Measurements from ENCODE around the gene ZDHHC20. TPM values are rescaled to one million over a fixed set of nuclear protein-coding genes. Genes with fewer than 3 reads are reported as not detected.

ZDHHC20 gene
- total and polyA plus RNA-seq, 7 donors, result 4.1 to 16.9 (median 11.5) TPM

DNA sequence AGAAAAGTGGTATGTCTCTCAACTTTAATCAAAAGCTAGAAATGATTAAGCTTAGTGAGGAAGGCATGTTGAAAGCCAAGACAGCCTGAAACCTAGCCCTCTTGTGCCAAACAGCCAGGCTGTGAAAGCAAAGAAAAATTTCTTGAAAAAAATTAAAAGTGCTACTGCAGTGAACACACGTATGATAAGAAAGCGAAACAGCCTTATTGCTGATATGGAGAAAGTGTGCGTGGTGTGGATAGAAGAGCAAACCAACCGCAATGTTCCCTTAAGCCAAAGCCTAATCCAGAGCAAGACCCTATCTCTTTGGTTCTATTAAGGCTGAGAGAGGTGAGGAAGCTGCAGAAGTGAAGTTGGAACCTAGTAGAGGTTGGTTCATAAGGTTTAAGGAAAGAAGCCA lies 96.4 kb downstream of the ZDHHC20 start:
- no peaks in the 10 kb centered on the region for H3K4me1 ChIP-seq
- H3K27ac ChIP-seq, result no peak overlapping the region
- TF ChIP-seq, protein P1, sequence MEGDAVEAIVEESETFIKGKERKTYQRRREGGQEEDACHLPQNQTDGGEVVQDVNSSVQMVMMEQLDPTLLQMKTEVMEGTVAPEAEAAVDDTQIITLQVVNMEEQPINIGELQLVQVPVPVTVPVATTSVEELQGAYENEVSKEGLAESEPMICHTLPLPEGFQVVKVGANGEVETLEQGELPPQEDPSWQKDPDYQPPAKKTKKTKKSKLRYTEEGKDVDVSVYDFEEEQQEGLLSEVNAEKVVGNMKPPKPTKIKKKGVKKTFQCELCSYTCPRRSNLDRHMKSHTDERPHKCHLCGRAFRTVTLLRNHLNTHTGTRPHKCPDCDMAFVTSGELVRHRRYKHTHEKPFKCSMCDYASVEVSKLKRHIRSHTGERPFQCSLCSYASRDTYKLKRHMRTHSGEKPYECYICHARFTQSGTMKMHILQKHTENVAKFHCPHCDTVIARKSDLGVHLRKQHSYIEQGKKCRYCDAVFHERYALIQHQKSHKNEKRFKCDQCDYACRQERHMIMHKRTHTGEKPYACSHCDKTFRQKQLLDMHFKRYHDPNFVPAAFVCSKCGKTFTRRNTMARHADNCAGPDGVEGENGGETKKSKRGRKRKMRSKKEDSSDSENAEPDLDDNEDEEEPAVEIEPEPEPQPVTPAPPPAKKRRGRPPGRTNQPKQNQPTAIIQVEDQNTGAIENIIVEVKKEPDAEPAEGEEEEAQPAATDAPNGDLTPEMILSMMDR (IDR thresholded peaks at IDR 0.05), result no peak
- H3K27me3 ChIP-seq (ENCODE audit: insufficient read depth in 3 of 3, low read length in 2 of 3), result no peaks in the 10 kb centered on the region
- no peaks in the 10 kb centered on the region for H3K9me3 ChIP-seq
- DNase-seq, result no peak
- 97 to 98% (median 98%) methylated on average over 4 of the region's 4 CpGs for WGBS, 3 donors
- intact Hi-C loops (cut with DNase I), result no loop called here
- ATAC-seq, result no peak
- no peaks in the 10 kb centered on the region for H3K36me3 ChIP-seq (ENCODE audit: insufficient read depth in 1 of 2, low read depth in 1 of 2)
- H3K4me3 ChIP-seq, result no peak overlapping the region

DNA sequence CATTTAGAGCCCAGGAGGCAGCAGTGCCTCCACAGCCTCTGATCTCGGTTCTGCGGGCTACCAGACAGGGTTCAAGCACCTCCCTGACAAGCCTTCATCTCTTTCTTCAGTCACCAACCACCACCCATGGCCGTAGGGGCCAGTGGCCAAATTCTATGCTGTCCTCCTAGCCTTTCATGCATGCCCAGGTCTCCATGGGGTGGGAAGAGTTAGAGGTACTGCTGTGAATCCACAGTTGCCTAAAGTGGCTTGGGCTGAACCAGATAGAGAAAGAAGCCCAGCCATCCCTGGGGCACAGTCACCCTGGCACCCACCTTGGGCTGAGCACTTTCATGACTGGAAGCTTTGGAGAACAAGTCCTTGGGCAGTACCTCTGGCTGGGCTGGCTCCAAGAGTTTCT lies 97.4 kb downstream of the ZDHHC20 start:
- H3K9me3 ChIP-seq, result no peaks in the 10 kb centered on the region
- H3K36me3 ChIP-seq (ENCODE audit: insufficient read depth in 1 of 2, low read depth in 1 of 2), result no peaks in the 10 kb centered on the region
- ATAC-seq (no peak), DNase-seq (no peak)
- no peaks in the 10 kb centered on the region for H3K27me3 ChIP-seq (ENCODE audit: insufficient read depth in 3 of 3, low read length in 2 of 3)
- TF ChIP-seq, protein P1 (IDR thresholded peaks at IDR 0.05), result no peak
- H3K27ac ChIP-seq, result no peak overlapping the region
- H3K4me1 ChIP-seq, result no peaks in the 10 kb centered on the region
- 86 to 90% (median 88%) methylated on average over 3 of the region's 3 CpGs for WGBS, 3 donors
- no peak overlapping the region for H3K4me3 ChIP-seq
- intact Hi-C loops (cut with DNase I), result no loop called here

DNA sequence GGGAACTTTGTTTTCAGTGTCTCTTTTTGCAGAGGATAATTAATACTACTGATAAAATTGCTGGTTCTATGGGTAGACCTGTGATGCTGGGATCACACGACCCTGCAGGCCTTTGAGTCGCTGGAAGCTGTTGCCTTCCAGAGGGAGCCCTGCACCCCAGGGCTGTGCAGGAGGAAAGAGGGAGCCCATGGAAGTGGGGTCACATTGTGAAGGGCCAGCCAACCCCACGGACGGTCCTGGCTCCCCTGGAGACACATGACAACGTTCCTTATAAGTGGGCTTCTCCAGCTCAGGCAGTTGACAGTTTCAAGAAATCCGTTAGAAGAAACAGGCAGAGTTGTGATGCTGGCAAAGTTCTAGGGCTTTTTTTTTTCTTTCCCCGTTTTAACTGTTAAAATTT lies 98.0 kb downstream of the ZDHHC20 start:
- 83 to 89% (median 88%) methylated on average over 7 of the region's 7 CpGs for WGBS, 3 donors
- Histone ChIP-seq H3K27me3 (ENCODE audit: insufficient read depth in 3 of 3, low read length in 2 of 3) (no peaks in the 10 kb centered on the region), H3K9me3 (no peaks in the 10 kb centered on the region), H3K4me1 (no peaks in the 10 kb centered on the region), H3K36me3 (ENCODE audit: insufficient read depth in 1 of 2, low read depth in 1 of 2) (no peaks in the 10 kb centered on the region), H3K27ac (no peak overlapping the region), H3K4me3 (no peak overlapping the region)
- ATAC-seq (no peak), DNase-seq (no peak)
- TF ChIP-seq, protein P1 (IDR thresholded peaks at IDR 0.05), result no peak
- intact Hi-C loops (cut with DNase I), result no loop called here

DNA sequence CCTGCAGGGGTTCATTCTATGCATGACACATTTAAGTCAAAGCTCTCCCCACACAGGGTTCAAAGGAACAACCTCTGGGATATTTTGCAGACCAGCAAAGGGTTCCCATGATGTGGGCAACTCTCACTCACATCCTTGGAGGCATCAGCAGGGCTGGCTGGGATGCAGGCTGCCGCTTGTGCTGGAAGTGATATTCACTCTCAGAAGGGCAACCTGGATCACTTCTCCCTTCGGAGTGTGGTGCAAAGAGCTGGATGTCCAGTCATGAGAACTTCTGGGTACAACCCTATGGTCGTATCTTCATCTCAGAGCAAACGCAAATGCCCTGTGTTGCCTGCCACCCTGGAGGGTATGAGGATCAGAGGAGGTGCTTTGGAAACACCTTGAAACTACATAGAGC lies 98.6 kb downstream of the ZDHHC20 start:
- Histone ChIP-seq H3K9me3 (no peaks in the 10 kb centered on the region), H3K27ac (no peak overlapping the region), H3K27me3 (ENCODE audit: insufficient read depth in 3 of 3, low read length in 2 of 3) (no peaks in the 10 kb centered on the region), H3K36me3 (ENCODE audit: insufficient read depth in 1 of 2, low read depth in 1 of 2) (no peaks in the 10 kb centered on the region), H3K4me1 (no peaks in the 10 kb centered on the region), H3K4me3 (no peak overlapping the region)
- TF ChIP-seq, protein P1 (IDR thresholded peaks at IDR 0.05), result no peak
- 88 to 97% (median 95%) methylated on average over 4 of the region's 4 CpGs for WGBS, 3 donors
- ATAC-seq (no peak), DNase-seq (no peak)
- intact Hi-C loops (cut with DNase I), result no loop called here

DNA sequence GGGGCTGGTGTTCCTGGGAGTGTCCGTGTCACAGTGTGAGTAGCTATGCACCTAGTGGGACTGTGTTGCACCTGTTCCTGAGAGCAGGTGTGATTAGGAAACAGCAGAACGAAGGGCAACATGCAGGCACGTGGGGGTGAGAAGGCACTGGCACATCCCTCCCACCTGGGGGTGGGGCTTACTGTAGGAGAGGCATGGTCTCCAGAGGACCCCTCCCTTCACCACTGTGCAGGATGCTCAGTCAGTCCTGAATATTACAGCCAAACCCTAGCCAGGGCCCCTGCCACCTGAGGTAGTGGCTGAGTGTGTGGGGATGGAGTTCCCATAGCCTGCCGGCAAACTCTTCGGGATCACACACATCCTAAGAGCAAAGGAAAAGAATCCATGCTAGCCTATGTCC lies 99.2 kb downstream of the ZDHHC20 start:
- no peaks in the 10 kb centered on the region for H3K27me3 ChIP-seq (ENCODE audit: insufficient read depth in 3 of 3, low read length in 2 of 3)
- no peaks in the 10 kb centered on the region for H3K9me3 ChIP-seq
- H3K4me1 ChIP-seq, result no peaks in the 10 kb centered on the region
- ATAC-seq (no peak), DNase-seq (no peak)
- no peak overlapping the region for H3K4me3 ChIP-seq
- WGBS, 3 donors, result 69 to 75% (median 69%) methylated on average over 5 of the region's 5 CpGs
- no peaks in the 10 kb centered on the region for H3K36me3 ChIP-seq (ENCODE audit: insufficient read depth in 1 of 2, low read depth in 1 of 2)
- intact Hi-C loops (cut with DNase I), result no loop called here
- no peak overlapping the region for H3K27ac ChIP-seq
- TF ChIP-seq, protein P1 (IDR thresholded peaks at IDR 0.05), result no peak

All from psoas muscle (tissue), 8 donors.